Fibroblast of gingiva (primary cell): ENCODE measurements around the gene CLDN19.
"Not testable (repeated sequence)": the region's sequence is repeated elsewhere in the genome, so short reads cannot be mapped to it uniquely, and the experiment has no call there.

ENCODE experiments used
- DNase-seq: peaks from one replicate; pipeline ENCODE4 v3.0.0-alpha.2; 2011; ENCODE audit warnings: low read depth

Gene CLDN19

DNA sequence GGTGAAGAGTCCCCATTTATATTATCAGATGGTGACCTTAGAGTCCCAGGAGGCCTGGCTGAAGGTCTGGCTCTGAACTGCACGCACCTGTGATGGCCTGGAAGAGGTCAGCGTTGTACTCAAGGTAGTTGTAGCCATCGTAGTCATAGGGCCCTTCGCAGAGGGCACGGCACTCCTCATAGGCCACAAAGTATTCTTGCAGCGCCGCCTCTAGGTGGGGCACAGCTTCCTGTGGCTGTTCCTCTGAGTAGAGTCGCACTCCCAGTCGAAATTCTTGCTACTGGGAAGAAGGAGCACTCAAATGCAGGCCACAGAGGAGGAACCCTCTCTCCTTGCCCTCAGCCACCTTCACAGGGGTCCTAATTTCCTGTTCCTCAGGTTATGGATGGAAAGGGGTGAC lies 19.1 kb upstream of the CLDN19 start:
- no peak for DNase-seq

DNA sequence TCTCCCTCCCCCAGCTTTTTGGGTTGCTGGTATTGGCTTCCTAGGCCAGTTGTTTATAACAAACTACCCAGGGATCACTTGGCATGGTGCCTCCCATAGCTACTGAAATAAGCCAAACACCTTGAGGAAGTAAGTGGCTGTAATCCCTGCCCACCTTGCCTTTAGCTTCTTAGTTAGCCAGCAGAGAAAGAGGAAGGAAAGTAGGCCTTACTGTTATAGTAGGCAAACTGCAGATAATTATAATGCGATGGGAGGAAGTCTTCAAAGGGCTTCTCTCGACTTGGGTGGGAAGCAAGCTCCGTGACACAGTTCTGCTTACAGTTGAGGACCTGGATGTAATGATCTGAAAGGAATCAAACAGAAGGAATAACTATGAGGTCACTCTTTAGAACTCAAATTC lies 18.6 kb upstream of the CLDN19 start:
- DNase-seq, result no peak

DNA sequence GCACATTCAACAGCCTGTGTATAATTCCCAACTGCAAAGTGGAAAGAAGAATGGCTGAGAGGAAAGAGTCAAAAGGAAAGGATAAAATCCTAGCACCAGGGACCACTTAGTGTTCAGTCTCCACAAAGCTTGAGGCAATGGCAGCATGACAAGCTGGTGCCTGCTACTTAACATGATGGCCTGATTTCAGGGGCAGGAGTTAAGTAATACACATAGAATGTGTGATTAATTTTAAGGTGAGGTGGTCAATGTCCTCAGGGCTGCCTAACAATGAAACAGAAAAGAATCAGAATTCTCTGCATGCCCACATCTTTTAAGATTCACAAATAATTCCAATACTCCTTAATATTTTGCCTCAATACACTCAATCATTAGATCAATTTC lies 17.8 kb upstream of the CLDN19 start:
- DNase-seq, result no peak

DNA sequence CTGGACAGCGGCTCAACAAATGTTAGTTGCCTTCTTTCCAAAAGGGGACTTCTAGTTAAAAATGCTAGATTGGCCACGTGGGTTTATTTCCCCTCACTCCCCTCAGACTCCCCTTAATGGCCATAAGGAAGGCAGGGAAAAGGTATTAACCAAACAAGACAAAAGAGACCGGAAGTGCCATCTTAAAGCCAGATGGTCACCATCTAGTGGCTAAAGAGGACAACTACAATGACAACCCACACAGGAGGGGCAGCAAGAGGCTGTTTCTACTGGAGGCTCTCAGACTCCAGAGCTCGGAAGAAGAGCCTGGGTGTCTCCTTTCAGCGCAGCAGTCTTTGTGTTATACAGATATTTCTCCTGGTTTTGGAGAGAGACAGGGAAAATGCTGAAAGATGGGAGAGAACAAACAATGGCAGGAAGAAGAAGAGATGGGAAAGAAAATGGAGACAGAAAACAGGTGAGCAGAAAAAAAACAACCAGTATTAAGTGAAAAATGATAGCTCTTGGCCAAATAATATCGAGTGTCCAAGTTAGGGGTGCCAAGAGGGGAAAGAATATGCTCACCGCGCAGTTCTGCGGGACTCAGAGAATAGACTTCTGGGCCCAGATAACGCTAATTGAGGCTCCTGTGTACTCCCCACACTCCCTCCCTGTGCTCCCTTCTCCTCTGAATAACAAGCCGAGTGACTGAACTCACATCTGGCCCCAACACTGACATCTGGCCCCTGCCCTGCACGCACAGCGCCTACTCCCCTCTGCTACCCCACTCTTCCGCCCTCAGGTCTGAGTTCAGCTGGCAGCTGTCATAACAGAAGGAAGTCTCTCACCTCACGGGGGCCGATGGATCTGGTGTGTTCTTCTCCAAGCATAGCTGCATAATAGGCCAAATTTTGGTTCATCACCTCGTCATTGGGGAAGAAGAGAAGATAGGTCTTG lies 17.2 kb upstream of the CLDN19 start:
- peak; percentile 67 for DNase-seq

DNA sequence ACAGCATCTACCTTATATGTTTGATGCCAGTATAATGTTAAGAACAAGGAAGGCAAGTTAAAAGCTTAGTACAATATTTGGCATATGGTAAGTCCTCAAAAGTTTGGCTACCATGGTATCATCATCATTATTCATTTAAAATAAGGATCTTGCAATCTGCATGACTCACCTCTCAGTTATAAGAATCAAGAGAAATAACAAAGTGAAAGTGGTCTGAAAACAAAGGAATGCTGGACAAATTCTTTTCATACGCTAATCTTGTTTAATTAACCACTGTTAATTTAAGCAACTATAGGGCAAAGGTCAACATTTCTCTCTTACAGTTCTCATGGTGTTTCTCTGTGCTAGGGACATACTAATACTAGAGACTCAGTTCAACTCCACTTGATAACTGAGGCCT lies 13.0 kb upstream of the CLDN19 start:
- DNase-seq, result peak; percentile 65

DNA sequence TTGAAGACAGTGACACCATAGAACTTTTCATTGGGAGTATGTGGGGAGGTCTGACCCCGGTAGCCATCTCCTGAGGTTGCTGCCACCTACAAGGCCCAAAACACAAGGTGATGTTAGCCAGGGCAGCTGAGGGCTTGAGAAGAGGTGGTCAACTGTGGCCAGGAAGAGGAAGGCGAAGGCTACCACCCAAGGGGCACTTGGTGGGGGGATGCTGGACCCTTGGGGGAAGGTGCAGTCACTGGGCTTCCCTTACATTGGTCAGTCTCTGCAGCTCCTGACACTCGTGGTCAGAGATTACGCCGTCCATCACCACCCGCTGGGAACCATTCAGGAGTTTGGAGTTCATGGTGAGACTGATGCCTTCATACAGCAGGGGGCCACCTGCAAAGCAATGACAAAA lies 12.2 kb upstream of the CLDN19 start:
- no peak for DNase-seq

DNA sequence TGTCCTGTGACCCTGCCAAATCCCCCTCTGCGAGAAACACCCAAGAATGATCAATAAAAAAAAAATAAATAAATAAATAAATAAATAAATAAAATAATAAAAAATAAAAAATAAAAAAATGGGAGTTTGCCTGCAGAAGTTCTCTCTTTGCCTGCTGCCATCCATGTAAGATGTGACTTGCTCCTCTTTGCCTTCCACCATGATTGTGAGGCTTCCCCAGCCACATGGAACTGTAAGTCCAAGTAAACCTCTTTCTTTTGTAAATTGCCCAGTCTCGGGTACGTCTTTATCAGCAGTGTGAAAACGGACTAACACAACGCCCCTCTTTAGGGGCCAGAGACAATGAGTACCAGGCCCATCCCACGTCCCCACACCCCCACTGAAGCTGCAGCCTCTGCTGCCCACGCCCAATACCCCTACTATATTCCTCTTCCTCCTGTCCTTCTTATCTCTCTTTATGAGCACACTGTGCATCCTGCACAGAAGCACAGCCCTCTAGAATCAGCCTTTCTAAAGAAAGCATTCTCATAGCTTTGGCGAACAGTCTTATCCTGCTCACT lies 11.6 kb upstream of the CLDN19 start:
- DNase-seq, result not testable (repeated sequence)

DNA sequence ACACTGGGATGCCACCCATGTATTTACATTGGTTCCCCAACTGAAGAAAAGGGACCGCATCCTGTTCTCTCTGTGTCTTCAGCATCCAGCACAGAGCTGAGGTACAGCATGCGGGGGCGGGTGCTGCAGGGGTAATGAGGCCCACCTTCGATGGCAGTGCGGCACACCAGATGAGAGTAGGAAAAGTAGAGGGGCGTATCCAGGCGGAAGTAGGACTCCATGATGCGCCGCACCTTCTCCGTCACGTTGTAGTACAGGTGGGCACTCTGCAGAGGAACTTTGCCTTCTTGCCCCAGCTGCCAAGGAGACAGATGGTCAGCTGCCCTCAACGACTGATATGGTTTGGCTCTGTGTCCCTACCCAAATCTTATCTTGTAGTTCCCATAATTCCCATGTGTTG lies 10.0 kb upstream of the CLDN19 start:
- DNase-seq, result no peak

DNA sequence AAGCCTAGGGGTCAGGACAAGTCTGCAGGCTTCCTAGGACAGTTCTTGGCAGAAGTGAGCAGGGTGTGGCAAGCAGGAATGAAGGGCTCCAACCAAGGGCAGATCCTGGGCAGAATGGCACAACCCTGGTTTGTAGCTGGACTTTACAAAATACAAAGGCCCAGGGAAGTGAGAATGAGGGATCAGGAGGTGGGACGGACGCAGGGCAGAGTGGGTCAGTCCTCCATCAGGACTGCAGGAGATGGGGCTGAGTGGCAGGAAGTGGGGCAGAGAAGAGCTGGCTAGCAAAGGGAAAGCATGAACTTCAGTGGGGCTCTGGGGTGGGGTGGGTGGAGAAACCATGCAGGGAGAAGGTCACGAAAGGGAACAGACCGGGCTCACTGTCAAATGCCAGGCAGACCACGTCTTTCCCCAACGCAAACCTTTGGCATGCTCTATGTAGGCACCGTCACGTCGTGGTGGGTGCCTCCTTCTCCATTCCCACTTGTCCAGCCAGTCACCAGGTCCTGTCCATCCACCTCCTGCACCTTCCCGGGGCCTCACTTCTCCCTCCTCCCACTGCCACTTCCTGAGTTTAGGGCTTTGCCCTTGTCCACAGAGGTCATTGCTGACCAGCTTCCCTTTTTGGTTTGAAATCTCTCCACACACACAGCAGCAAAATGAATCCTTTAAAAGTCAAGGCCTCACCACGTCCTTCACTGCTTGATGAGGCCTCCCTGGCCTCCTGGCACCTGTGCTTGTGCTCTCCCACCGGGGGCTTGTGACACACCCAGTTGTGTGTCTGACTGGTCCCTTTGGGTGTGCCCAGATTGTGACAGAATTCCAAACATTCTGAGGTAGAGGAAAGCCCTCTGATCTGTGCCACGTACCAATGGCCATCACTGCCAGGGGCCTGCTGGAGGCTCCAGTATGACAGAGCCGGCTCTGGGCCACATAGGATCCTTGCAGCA lies 8.7 kb upstream of the CLDN19 start:
- DNase-seq, result no peak

DNA sequence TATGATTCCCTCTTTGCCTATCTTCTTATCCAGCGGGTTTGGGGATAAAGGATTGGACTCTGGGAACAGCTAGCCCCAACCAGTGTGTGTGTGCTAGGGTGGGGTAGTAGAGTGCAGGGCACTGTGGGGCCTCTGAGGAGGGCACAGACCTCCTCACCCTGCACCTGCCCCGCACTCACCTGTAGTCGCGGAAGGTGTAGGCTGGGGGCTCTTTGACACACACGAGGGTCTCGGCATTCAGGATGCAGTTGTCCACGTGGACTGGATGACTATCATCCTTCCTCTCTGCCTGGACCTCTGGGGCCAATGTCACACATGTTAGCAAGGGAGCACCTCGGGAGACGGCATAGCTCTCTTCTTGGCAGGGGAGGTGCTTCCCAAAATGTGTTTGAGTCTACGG lies 8.0 kb upstream of the CLDN19 start:
- DNase-seq, result no peak

DNA sequence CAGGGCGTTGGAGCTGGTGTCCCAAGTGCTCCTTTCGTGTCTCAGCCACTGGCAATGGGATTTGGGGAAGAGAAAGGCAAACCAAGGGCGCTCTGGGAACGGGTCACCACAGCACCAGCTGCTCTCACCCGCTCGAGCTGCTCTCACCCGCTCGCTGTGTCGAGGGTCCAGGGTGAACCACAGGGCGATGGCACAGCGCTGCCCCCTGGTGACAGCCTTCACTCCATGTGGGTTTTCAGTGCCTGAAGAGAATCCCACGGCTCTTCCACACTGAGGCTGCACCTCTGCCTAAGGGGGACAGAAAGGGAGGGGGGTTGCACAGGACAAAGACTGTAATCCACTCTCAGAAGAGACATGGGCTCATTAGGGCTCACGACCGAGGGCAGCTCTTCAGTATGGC lies 7.1 kb upstream of the CLDN19 start:
- DNase-seq, result no peak

DNA sequence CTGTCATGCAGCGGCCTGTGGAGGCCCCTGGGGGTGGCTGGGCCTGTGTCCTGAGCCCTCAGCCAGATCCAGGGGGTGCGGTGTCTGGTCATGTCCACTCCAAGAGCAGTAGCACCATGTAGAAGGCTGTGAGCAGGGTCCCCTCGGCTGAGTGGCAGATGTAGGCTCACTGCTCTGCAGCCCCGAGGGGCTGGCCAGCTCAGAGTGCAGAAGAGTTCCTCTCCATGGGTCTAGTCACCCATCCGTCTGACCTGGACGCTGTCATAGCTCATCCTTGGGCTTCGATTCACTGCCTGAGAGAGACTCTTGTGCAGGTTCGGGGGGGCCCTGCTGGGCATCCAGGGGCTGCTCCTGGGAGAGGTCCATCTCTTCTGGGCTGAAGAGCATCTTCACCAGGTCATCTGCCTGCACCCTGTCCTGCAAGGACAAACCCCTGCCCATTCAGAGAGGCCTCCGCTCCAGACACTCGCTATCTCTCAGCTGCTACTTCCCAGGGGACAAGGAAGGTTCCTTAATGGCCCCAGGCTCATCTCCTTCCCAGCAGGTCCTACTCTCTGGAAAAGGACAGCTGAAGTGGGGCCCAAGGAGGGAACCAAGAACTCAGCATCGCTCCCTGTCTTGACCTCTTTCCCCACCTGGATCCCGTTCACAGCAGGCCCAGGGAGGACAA lies 6.5 kb upstream of the CLDN19 start:
- DNase-seq, result no peak

DNA sequence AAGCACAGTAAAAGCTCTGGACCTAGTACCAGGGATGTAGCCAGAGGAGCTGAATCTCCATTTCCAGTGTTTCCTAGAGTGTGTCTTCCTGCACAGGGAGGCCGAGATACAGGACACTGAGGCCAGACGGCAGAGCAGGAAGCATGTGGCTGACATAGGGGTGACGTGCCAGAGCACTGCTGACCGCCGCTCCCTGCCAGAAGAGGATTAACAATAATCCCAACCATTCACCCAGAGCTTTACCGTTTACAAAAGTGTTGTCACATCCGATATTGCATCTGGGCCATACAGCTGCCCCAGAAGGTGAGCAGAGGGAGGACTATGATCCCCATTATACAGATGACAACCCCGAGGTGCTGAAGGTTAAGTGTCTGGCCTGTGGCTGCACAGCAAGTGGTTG lies 5.8 kb upstream of the CLDN19 start:
- no peak for DNase-seq

DNA sequence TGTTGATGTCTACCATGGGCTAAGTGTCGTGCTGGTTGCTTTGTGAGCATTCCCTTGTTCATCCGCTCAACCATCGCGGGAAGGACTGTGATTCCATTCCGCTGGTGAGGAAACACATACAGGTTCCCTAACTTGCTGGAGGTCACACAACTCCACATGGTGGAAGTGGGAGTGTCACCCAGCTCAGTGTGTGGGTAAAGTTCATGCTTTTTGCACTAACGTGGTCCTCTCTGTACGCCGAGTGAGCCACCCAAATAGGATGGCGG lies 4.0 kb upstream of the CLDN19 start:
- no peak for DNase-seq

DNA sequence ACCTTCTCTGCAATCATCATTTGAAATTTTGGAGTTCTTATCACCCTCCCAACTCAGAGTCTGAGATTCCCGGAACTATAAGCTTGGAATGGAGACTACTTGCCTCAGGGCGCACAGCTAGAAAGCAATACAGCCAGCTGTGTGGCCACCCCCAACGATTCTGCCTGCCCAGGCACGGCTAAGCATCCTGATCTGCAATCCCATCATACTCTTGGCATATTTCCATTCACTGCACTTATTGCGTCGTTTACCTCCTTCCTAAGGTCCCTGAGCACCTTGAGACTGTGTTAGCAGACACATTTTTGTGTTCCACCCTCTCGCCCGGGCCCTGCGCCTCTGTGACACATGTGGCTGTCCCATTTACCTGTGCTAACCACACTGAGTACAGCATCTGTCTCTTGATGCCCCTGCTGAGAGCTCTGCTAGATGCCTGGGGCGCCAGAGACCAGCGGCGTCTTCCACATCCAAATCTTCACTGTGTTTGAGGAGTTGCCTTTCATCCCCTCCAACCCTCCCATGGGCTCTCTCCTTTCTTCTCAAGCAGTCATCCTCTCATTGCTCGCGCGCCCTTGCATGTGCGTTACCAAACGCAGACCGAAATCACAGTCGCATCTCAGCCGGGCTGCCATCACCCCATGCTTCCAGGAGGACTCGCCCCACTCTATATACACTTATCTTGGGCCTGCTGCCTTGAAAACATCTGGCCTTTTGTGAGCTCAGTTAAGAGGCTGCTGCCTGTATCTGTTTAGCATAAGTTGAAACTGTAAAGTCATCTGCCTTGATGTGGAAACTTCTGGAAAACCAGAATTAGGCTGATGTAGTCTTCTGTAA lies 3.5 kb upstream of the CLDN19 start:
- no peak for DNase-seq

DNA sequence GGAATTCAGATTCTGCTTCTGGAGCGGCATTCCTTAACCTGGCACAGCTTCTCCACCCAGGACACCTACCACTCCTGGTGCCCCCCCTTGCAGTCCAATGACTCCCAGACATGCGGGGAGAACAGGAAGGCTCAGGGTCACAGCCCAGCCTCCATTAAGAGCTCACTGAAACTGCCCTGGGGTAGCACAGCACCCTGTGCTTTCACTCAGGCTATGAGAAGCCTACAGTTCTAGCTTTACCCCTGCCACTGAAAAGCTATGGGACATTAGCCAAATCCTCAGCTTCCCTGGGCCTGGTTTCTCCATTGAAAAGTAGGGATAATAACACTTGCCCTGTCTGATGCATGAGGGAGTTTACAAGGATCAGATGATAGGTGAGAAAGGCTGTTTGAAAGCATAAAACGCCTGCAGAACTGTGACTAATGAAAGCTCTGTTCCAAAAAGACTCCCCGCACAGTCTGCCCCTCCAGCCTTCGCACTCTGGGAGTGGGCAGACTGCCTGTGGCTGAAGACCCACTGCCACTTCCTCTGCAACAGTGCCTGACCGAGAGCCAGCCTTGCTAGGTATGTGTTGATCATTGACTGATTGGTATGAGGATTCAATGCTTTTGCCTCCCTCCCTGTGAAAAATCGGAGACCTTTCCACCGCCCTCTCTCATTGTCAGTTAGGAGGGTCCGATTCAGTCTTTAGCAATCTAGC lies 2.7 kb upstream of the CLDN19 start:
- DNase-seq, result no peak

DNA sequence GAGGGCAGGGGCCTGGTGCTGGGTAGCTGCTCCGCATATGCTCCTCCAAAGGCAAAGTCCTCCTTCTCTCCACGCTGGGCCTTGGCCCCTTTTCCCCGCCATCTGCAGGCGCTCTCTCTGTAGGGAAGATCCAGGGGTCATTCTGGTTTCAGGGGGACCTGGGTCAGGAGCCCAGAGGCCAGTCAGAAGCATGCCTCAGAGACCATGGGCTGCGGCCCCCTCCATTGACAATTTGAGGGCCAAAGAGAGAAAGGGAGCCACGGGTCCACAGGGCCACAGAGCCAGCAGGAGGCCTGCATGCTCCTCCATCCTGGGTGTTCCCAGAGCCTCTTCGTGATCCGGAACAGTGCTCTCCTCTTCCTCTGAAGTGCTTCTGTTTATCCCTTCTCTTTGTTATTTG lies 2.1 kb upstream of the CLDN19 start:
- no peak for DNase-seq

DNA sequence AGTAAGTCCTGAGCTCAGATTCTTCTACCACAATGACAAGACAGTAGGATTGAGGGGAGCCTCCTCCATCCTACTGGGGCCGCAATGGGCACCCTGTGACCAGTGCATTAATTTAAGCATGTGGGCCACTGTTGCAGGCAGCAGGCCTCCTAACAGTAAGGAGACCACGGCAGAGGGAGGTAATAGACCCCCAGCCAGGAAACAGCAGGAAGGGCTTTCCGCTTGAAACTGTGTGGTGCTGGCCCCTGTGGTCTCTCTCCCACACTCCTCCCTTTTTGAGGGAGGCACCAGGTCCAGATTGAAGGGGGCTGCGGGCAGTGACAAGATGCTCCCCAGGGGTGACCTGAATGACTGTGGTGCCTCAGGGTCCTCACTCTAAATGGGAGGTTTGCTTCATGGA lies 1.7 kb upstream of the CLDN19 start:
- DNase-seq, result no peak

DNA sequence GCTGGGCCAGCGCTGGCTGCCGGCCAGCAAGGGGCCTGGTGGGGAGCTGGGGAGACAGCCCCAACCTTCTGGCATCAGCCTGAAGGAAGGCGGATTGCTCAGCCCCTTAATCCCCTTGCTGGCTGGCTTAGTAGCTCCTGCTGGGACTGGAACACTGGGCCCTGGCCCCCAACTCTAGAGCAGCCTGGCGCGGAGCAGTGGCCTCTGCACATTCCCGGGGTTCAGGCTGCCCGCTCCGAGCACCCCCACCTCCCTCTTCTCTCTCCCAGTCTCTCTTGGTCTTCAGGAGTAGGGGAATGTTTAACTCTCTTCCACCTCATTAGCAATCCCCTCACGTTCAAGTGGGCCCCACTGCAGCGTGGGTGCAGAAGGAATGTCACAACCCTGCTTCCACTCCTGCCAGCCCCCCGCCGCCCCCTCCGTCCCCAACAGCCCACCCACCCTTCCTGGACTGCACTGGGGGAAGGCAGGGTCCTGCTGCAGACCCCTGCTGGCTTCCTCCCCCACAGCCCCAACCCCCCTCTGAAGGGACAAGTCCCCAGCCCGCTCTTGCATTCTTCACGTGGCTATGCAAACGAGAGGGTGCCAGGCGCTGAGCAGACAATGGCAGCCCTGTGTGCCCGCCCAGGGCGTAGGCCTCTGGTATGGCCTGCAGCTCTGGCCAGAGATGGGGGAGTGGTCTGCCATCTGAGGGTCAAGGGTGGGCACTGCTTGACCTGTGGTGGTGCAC lies 980 bp upstream of the CLDN19 start:
- DNase-seq, result no peak

DNA sequence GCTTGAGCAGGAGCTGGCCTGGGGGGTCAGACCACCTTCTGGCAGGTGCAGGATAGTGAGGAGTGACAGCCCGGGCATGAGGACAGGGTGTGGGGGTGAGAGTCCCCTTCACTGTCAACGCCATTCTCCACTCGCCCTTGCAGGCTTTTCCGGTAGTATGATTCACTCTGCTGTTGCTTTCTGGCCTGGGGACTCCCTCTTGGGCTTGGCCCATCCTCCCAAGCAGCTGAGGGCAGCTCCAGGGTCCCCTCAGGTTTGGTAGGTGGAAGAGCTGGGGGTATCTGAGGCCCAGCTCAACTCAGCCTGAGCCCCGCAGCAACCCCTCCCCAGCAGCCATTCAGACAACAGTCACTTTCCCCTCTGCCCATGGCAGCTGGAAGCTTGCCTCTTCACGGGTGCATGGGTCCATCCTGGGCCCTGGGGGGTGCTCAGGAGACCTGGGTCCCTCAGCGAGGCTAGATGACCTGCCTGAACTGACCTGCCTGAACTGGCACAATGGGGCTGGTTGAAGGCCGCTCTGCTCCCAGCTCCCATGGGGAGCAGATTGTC lies 1.3 kb downstream of the CLDN19 start:
- no peak for DNase-seq
